Measurements from ENCODE around the gene TRIM63.

TRIM63 gene

GRCh38 chr1:26059906-26060305 lies 7.5 kb downstream of the TRIM63 start:
- no peak overlapping the region for H3K27ac ChIP-seq
- no peak for DNase-seq (ENCODE audit: low read depth, low spot score)

DNA sequence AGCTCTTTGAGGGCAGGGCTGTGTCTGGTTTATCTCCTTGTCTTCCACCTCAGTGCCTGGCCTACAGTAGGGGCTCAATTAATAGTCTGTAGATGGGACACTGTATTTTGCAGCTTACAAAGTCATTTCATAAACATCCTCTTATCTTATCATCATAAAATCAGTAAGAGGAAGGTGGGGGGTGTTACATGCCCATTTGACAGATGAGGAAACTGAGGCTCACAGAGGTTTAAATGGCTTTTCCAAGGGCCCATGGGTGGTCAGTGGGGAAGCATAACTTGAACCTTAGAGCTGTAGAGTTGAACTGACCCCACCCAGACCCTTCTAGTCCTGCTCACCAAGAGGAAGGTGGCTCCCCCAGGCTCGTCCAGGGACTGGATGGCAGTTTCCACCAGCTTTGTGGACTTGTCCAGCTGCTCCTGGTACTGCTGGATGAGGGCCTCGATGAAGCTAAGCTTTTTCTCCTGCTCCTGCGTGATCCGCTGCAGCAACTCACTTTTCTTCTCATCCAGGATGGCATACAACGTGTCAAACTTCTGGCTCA lies 9.3 kb downstream of the TRIM63 start:
- H3K27ac ChIP-seq = no peak overlapping the region
- no peak for DNase-seq (ENCODE audit: low read depth, low spot score)

GRCh38 chr1:26057189-26057588 lies 10.2 kb downstream of the TRIM63 start:
- no peak for DNase-seq (ENCODE audit: low read depth, low spot score)
- H3K27ac ChIP-seq = no peak overlapping the region

DNA sequence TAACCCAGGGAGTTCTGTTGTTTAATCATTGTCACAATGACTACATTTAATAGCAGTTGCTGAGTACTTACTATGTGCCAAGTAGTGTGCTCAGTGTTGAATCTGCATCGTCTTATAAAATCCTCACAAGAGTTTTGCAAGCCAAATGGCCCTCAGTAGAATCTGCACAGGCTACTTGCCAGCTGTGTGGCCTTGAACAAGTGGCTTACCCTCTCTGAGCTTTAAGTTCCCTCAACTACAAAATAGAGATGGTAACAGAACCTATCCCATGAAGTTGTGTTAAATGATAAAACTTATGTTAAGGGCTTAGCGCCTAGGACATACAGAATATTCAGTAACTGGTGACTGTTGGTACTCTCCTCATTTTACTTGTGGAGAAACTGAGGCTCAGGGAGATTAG lies 12.4 kb downstream of the TRIM63 start:
- no peak for DNase-seq (ENCODE audit: low read depth, low spot score)
- H3K27ac ChIP-seq = no peak overlapping the region

DNA sequence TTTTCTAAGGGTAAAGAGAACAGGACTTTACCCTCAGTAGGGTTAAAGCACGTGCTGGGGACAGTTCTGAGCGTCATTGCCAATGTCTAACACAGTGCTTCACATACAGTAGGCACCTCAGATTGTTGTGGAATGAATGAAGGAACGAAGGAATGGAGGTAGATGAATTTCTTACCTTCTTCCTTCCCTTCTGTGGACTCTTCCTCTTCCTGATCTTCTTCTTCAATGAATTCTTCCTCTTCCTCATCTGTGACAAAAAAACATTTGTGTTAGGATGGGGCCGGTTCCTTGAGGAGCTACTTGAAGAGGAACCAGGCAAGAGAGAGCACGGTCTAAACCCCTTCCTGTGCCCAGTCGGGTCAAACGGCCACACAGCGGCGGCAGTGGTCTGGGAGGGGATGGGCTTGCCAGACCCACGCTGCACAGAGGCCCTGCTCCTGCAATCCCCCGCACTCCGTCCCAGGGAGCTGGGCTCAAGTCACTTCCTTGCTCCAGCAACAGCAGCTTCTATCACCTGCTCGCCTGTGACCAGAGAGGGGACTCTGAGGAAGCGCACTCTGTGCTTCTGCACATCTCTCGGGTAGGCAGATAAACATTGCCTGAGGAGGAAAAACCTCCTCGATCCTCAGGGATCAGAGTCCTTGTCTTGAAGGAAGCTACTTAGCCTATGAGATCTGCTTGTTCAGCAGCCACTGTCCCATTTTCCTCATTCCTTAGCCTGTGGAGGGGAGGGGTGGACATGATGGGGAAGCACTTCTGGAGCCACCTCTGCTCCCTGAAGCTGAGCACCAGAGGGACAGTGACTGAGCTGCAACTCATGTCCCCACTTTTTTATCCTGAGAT lies 13.5 kb downstream of the TRIM63 start:
- H3K27ac ChIP-seq = no peak overlapping the region
- no peak for DNase-seq (ENCODE audit: low read depth, low spot score)

DNA sequence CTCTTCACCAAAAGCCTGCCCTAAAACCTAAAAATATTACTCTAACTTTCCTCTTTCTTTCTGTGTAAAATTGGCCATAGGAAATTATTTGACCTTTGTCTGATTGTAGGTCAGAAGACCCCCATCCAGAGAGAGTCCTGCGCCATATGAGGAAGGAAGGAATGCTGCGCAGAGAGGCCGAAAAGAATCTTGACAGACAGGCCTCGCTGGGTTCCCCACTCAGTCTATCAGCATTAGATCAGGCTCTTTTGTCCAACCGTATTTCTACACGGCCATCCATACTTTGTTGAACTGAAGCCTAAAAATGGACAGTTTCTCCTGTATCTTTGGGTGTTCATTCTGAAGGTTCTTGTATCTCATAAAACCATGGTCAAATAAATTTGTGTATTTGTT lies 17.2 kb downstream of the TRIM63 start:
- no peak for DNase-seq (ENCODE audit: low read depth, low spot score)
- no peak overlapping the region for H3K27ac ChIP-seq

GRCh38 chr1:26049531-26050247 lies 17.7 kb downstream of the TRIM63 start:
- DNase-seq (ENCODE audit: low read depth, low spot score) = no peak

GRCh38 chr1:26047278-26047874 lies 20.1 kb downstream of the TRIM63 start:
- no peak overlapping the region for H3K27ac ChIP-seq
- no peak for DNase-seq (ENCODE audit: low read depth, low spot score)

More at GRCh38 chr1:26049531-26050247, 17.7 kb downstream of the TRIM63 start:
- H3K27ac ChIP-seq = no peak overlapping the region

- no peak overlapping the region for H3K27ac ChIP-seq
- DNase-seq (ENCODE audit: low read depth, low spot score) = no peak
These were observed 21.0 kb downstream of the TRIM63 start for GRCh38 chr1:26046246-26047095.

GRCh38 chr1:26045722-26046245 lies 21.6 kb downstream of the TRIM63 start, which contains the start of gene SLC30A2:
Gene SLC30A2, minus strand, starts transcription at chr1:26046118. Its CDS starts 222 bp downstream, at chr1:26045896.
- no peak for DNase-seq (ENCODE audit: low read depth, low spot score)
- H3K27ac ChIP-seq = no peak within 1 kb of the TSS

- no peak overlapping the region for H3K27ac ChIP-seq
- no peak for DNase-seq (ENCODE audit: low read depth, low spot score)
These were observed 22.3 kb downstream of the TRIM63 start for GRCh38 chr1:26044971-26045721.

GRCh38 chr1:26044414-26044813 lies 23.0 kb downstream of the TRIM63 start:
- no peak for DNase-seq (ENCODE audit: low read depth, low spot score)
- H3K27ac ChIP-seq = no peak overlapping the region

- no peak overlapping the region for H3K27ac ChIP-seq
- no peak for DNase-seq (ENCODE audit: low read depth, low spot score)
These were observed 23.7 kb downstream of the TRIM63 start for GRCh38 chr1:26043765-26044164.

- no peak for DNase-seq (ENCODE audit: low read depth, low spot score)
- no peak overlapping the region for H3K27ac ChIP-seq
These were observed 25.5 kb downstream of the TRIM63 start for GRCh38 chr1:26041978-26042377.

DNA sequence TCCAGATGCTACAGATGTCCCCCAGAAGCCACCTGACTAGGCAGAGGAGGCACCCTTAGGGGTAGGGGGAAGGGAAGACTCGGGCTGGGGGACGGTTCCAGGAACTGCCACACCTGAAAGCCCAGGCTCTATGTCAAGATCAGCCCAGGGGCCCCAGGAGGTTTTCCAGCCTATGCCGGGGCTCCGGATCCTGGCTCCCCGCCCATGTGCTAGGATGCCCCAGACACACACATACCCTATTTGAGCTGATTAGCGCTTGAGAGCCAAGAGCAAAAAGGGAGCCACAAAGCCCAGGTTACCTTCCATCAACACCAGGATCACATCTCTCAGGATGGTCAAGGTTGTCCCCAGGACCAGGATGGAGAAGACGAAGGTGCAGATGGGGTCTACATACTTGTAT lies 26.0 kb downstream of the TRIM63 start:
- no peak for DNase-seq (ENCODE audit: low read depth, low spot score)
- no peak overlapping the region for H3K27ac ChIP-seq

DNA sequence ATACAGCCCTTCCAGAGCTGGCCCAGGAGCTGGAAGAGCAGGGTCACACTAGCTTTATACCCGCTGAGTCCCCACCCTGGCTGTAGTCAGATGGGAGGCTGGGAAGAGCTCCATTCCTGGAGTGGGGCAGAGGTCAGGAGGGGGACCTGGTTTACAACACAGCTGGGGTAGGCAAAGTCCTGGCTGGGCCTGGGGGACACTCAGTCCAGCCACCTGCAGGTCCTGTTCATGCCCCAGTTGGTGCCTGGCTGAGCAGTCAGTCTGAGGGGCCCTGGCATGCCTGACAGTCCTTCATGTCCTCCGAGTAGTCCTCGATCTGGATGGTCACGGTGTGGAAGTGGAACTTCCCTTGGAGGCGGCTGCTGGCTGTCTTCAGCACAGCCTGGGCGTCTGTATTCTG lies 28.5 kb downstream of the TRIM63 start:
- H3K27ac ChIP-seq = no peak overlapping the region
- DNase-seq (ENCODE audit: low read depth, low spot score) = no peak

- no peak for DNase-seq (ENCODE audit: low read depth, low spot score)
- H3K27ac ChIP-seq = no peak overlapping the region
These were observed 29.0 kb downstream of the TRIM63 start for GRCh38 chr1:26038477-26038876.

DNA sequence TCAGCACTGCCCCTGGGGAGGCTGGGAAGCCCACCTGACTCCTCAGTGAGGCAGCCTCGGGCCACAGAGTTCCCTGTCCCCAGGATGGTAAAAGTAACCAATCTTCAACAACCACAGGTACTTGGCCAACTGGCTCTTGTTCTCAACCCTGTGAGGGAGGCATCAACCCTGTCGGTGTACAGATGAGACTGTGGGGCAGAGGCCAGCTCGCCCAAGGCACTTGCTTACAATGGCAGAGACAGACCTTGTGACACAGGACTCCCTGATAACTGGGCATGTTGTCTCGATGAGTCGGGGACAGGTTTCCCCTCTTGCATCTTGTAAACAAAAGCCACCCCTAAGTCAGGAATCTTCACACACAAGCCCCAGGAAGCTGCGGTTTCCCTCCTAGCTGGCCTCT lies 29.5 kb downstream of the TRIM63 start:
- no peak for DNase-seq (ENCODE audit: low read depth, low spot score)
- H3K27ac ChIP-seq = no peak overlapping the region

DNA sequence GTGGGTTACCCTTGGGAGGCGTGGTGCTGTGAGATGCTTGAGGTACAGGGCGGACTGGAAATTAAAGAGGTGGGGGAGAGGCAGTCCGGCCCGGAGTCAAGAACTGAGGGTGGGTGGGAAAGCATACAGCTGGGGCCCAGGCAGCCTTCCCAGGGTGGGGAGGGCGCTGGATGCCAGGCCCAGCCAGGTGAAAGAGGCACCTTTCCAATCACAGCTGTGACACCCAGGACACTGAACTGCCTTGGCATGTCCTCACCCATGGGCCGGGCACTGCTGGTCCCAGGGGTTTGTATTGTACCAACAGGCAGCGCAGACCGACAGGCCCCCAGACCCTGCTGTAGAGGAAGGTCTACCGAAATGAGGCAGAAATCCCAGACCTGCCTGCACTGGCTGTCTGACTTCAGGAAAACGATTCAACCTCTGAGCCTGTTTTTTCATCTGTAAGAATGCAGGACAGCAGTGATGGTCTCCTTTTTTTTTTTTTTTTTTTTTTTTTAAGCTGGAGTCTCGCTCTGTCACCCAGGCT lies 30.6 kb downstream of the TRIM63 start:
- DNase-seq (ENCODE audit: low read depth, low spot score) = no peak

More for the DNA sequence above, 30.6 kb downstream of the TRIM63 start:
- no peak overlapping the region for H3K27ac ChIP-seq

Data from epithelial cell of prostate (primary cell).